GM12878 (cell line): Measurements from ENCODE around the gene DEFB125. TPM values are rescaled to one million over a fixed set of nuclear protein-coding genes. Genes with fewer than 3 reads are reported as not detected.

ENCODE experiments used
- ATAC-seq: fragments of 200-7000 bp; cut with Tn5 transposase; 3 replicates; pipeline ENCODE4 v1.9.1; 2020; ENCODE audit warnings: mild to moderate bottlenecking, moderate library complexity
- BruUV-seq: library from RNA; stranded (reverse); fragments of 400-500 nt; replicated peaks from 2 replicates; lab custom pipeline; 2021; lab: Mats Ljungman, UMichigan
- CTCF ChIA-PET: fragments of 300-600 bp; sonication (Branson Sonifier 250); formaldehyde crosslinking; extraction: SDS; loops from one replicate; lab custom pipeline; 2021; ENCODE audit warnings: inconsistent platforms; lab: Yijun Ruan, JAX
- POLR2A ChIA-PET: fragments of 350-600 bp; formaldehyde crosslinking; extraction: SDS; loops from one replicate; lab custom pipeline; 2021; ENCODE audit warnings: inconsistent platforms; lab: Charles Lee
- RAD21 ChIA-PET: fragments of 300-600 bp; sonication (Branson Sonifier 250); formaldehyde crosslinking; loops from one replicate; lab custom pipeline; 2023; ENCODE audit warnings: antibody characterized with exemption; ENCODE audit not compliant: unreplicated experiment; lab: Charles Lee
- SMC1A ChIA-PET: fragments of 300-600 bp; sonication (Branson Sonifier 250); formaldehyde crosslinking; loops from one replicate; lab custom pipeline; 2023; ENCODE audit not compliant: unreplicated experiment, uncharacterized antibody; lab: Charles Lee
- DNase-seq: peaks from one replicate; pipeline ENCODE4 v3.0.0-alpha.2; 2011; ENCODE audit warnings: low read depth, low spot score
- FAIRE-seq: peaks from 3 replicates; lab custom pipeline; 2011; peaks lifted over from hg19 to GRCh38; lab: Jason Lieb, UNC
- H2AFZ ChIP-seq: 2 replicates; pipeline ENCODE4 v1.6.0; 2011; ENCODE audit warnings: low read depth, low read length, control low read depth; ENCODE audit not compliant: control insufficient read depth
- H3K27ac ChIP-seq: 2 replicates; pipeline ENCODE4 v1.5.1; 2011; ENCODE audit warnings: control low read depth; ENCODE audit not compliant: control insufficient read depth, insufficient read depth
- H3K27me3 ChIP-seq, 2 experiments: replicated peaks in 1 of 2; 2 replicates each; pipeline versions ENCODE4 v1.6.0 to v1.6.1; 2011; ENCODE audit warnings: low read length in 1 of 2; ENCODE audit not compliant: control insufficient read depth in 2 of 2, insufficient read depth in 2 of 2
- H3K36me3 ChIP-seq, 2 experiments: 2 replicates each; pipeline ENCODE4 v1.5.1; 2011; ENCODE audit warnings: low read length in 1 of 2; ENCODE audit not compliant: control insufficient read depth in 2 of 2, insufficient read depth in 2 of 2
- H3K4me1 ChIP-seq: 2 replicates; pipeline ENCODE4 v1.6.1; 2011; ENCODE audit warnings: mild to moderate bottlenecking, low read length, moderate library complexity, mixed read lengths; ENCODE audit not compliant: control insufficient read depth, insufficient read depth
- H3K4me2 ChIP-seq: 2 replicates; pipeline ENCODE4 v1.6.0; 2011; ENCODE audit warnings: control low read depth; ENCODE audit not compliant: control insufficient read depth, insufficient read depth
- H3K4me3 ChIP-seq: fragments of 200-600 bp; sonication (generic); 2 replicates; pipeline ENCODE4 v1.5.1; 2016
- H3K79me2 ChIP-seq: 2 replicates; pipeline ENCODE4 v1.6.0; 2011; ENCODE audit warnings: low read length; ENCODE audit not compliant: control insufficient read depth, insufficient read depth
- H3K9ac ChIP-seq: 2 replicates; pipeline ENCODE4 v1.8.0; 2011; ENCODE audit warnings: low read length, control low read depth, mixed read lengths; ENCODE audit not compliant: control insufficient read depth, insufficient read depth
- H3K9me3 ChIP-seq: replicated peaks from 3 replicates; pipeline ENCODE4 v1.5.1; 2011; ENCODE audit warnings: mild to moderate bottlenecking, low read length; ENCODE audit not compliant: control insufficient read depth, insufficient read depth
- H4K20me1 ChIP-seq: 2 replicates; pipeline ENCODE4 v1.6.0; 2011; ENCODE audit not compliant: control insufficient read depth, insufficient read depth
- CBX5 ChIP-seq: sonication (generic); IDR thresholded peaks from 2 replicates; pipeline ENCODE4 v1.6.1; 2016; ENCODE audit warnings: low read depth, moderate library complexity, mild to moderate bottlenecking, inconsistent platforms
- CREB1 ChIP-seq: IDR thresholded peaks from 2 replicates; pipeline ENCODE4 v1.6.1; 2012; ENCODE audit warnings: low read depth, mild to moderate bottlenecking, inconsistent platforms
- NFXL1 ChIP-seq: fragments of 450-650 bp; IDR thresholded peaks from 2 replicates; pipeline ENCODE4 v1.6.1; 2017; ENCODE audit warnings: antibody characterized with exemption, mild to moderate bottlenecking, borderline replicate concordance
- SP1 ChIP-seq: IDR thresholded peaks from one replicate; pipeline ENCODE4 v1.6.1; 2011; ENCODE audit warnings: low read depth, low read length
- STAT1 ChIP-seq: fragments of 450-650 bp; conservative IDR thresholded peaks from 2 replicates; pipeline ENCODE4 v1.6.1; 2014; ENCODE audit warnings: antibody characterized with exemption, mild to moderate bottlenecking
- ZNF217 ChIP-seq: fragments of 450-650 bp; IDR thresholded peaks from 2 replicates; pipeline ENCODE4 v1.6.1; 2017; ENCODE audit warnings: antibody characterized with exemption, mild to moderate bottlenecking
- ZNF274 ChIP-seq: IDR thresholded peaks from one replicate; pipeline ENCODE4 v1.8.0; 2011; ENCODE audit not compliant: insufficient read length, insufficient read depth
- WGBS: methylation state at CpG from one replicate; pipeline ENCODE4 v1.1.6; 2016; ENCODE audit warnings: low lambda C conversion rate; ENCODE audit not compliant: insufficient replicate concordance, insufficient coverage; ENCODE audit errors: missing lambda C conversion rate; 5-methylcytosine and 5-hydroxymethylcytosine counted together
- in situ Hi-C: fragments of 300-500 bp; cut with MboI; formaldehyde crosslinking; loops from 9 replicates; pipeline ENCODE4 v1.14.3; 2018; ENCODE audit warnings: mixed read lengths
- intact Hi-C: fragments of 100-400 bp; cut with micrococcal nuclease; formaldehyde crosslinking; loops from one replicate; pipeline ENCODE4 v1.14.2; 2022; ENCODE audit not compliant: unreplicated experiment
- polyA plus RNA-seq, 11 experiments: library from polyadenylated mRNA; depleted of rRNA in 4 of 11; unstranded in 6 of 11; stranded (reverse) in 5 of 11; fragments of >200 nt; fragmentation: Nextera tagmentation in 4 of 11; fragmentation: Illumina TruSeq in 1 of 11; extraction: Ambion mirVana in 4 of 11; extraction: Trizol in 1 of 11; gene quantifications; 1 replicate in 1 of 11; 2 replicates in 10 of 11; pipeline versions ENCODE4 v1.2.1 to v1.2.3, GENCODE V29; 2011 to 2016; ENCODE audit warnings: inconsistent platforms in 2 of 11, missing spikeins in 2 of 11, low read depth in 1 of 11
- total RNA-seq, 4 experiments: library from RNA; depleted of rRNA in 3 of 4; stranded (reverse); fragments of >200 nt in 3 of 4; fragmentation: Illumina TruSeq in 1 of 4; extraction: Trizol in 1 of 4; gene quantifications; 2 replicates each; pipeline versions ENCODE4 v1.2.1 to v1.2.3, GENCODE V29; 2013 to 2021
- TF ChIP-seq, protein P1 (sequence below): fragments of 450-650 bp; IDR thresholded peaks from 2 replicates; pipeline ENCODE4 v1.6.1; 2017; ENCODE audit warnings: antibody characterized with exemption, mild to moderate bottlenecking, moderate library complexity
- TF ChIP-seq, protein P2 (sequence below): fragments of 450-650 bp; formaldehyde crosslinking; IDR thresholded peaks from 2 replicates; pipeline ENCODE4 v1.4.0; 2022; ENCODE audit warnings: mild to moderate bottlenecking, moderate library complexity
- TF ChIP-seq, protein P3 (sequence below): fragments of 450-650 bp; IDR thresholded peaks from 2 replicates; pipeline ENCODE4 v1.6.1; 2016; ENCODE audit warnings: mild to moderate bottlenecking

The DEFB125 gene
- total and polyA plus RNA-seq, 10 of the 15 experiments (the other 5 are each of a cell fraction or from before 2014, with no cell fraction given), result not detected

DNA sequence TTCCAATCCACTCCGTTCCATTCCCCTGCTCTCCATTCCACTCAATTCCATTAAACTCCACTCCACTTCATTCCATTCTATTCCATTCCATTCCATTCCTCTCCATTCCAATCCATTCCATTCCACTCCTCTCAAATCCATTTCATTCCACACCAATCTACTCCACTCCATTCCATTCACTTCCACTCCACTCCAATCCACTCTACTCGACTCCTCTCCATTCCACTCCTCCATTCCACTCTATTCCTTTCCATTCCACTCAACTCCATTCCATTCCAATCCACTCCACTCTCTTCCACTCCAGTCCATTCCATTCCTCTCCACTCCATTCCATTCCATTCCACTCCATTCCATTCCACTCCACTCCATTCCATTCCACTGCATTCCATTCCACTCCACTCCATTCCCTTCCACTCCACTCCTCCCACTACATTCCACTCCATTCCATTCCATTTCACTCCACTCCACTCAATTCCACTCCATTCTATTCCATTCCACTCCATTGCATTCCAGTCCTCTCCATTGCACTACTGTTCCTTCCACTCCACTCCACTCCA lies 22.6 kb upstream of the DEFB125 start:
- no TSS peak for BruUV-seq
- no peaks in the 10 kb centered on the region for H4K20me1 ChIP-seq
- TF ChIP-seq, protein P1, sequence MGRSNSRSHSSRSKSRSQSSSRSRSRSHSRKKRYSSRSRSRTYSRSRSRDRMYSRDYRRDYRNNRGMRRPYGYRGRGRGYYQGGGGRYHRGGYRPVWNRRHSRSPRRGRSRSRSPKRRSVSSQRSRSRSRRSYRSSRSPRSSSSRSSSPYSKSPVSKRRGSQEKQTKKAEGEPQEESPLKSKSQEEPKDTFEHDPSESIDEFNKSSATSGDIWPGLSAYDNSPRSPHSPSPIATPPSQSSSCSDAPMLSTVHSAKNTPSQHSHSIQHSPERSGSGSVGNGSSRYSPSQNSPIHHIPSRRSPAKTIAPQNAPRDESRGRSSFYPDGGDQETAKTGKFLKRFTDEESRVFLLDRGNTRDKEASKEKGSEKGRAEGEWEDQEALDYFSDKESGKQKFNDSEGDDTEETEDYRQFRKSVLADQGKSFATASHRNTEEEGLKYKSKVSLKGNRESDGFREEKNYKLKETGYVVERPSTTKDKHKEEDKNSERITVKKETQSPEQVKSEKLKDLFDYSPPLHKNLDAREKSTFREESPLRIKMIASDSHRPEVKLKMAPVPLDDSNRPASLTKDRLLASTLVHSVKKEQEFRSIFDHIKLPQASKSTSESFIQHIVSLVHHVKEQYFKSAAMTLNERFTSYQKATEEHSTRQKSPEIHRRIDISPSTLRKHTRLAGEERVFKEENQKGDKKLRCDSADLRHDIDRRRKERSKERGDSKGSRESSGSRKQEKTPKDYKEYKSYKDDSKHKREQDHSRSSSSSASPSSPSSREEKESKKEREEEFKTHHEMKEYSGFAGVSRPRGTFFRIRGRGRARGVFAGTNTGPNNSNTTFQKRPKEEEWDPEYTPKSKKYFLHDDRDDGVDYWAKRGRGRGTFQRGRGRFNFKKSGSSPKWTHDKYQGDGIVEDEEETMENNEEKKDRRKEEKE, result no peak
- no peak for TF ChIP-seq NFXL1
- no peak for TF ChIP-seq STAT1
- TF ChIP-seq, protein P2, sequence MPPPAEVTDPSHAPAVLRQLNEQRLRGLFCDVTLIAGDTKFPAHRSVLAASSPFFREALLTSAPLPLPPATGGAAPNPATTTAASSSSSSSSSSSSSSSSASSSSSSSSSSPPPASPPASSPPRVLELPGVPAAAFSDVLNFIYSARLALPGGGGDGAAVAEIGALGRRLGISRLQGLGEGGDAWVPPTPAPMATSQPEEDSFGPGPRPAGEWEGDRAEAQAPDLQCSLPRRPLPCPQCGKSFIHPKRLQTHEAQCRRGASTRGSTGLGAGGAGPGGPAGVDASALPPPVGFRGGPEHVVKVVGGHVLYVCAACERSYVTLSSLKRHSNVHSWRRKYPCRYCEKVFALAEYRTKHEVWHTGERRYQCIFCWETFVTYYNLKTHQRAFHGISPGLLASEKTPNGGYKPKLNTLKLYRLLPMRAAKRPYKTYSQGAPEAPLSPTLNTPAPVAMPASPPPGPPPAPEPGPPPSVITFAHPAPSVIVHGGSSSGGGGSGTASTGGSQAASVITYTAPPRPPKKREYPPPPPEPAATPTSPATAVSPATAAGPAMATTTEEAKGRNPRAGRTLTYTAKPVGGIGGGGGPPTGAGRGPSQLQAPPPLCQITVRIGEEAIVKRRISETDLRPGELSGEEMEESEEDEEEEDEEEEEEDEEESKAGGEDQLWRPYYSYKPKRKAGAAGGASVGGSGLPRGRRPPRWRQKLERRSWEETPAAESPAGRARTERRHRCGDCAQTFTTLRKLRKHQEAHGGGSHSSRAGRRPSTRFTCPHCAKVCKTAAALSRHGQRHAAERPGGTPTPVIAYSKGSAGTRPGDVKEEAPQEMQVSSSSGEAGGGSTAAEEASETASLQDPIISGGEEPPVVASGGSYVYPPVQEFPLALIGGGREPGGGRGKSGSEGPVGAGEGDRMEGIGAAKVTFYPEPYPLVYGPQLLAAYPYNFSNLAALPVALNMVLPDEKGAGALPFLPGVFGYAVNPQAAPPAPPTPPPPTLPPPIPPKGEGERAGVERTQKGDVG (CRISPR knock-in tag), result no peak
- TF ChIP-seq ZNF274, result no peak
- TF ChIP-seq CBX5, result no peak
- no peak for TF ChIP-seq ZNF217
- TF ChIP-seq CREB1, result no peak
- TF ChIP-seq, protein P3, sequence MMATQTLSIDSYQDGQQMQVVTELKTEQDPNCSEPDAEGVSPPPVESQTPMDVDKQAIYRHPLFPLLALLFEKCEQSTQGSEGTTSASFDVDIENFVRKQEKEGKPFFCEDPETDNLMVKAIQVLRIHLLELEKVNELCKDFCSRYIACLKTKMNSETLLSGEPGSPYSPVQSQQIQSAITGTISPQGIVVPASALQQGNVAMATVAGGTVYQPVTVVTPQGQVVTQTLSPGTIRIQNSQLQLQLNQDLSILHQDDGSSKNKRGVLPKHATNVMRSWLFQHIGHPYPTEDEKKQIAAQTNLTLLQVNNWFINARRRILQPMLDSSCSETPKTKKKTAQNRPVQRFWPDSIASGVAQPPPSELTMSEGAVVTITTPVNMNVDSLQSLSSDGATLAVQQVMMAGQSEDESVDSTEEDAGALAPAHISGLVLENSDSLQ, result no peak
- no peak for TF ChIP-seq SP1
- TF ChIP-seq, all 136 proteins: peak for 0
- Histone ChIP-seq H3K9ac (no peak overlapping the region), H3K4me1 (no peaks in the 10 kb centered on the region), H3K9me3 (no peaks in the 10 kb centered on the region; the same call in 2 of the 3 replicates), H3K79me2 (no peaks in the 10 kb centered on the region), H3K27ac (no peak overlapping the region), H3K4me3 (no peak overlapping the region), H3K4me2 (no peak overlapping the region), H2AFZ (no peak overlapping the region), H3K27me3 (no peaks in the 10 kb centered on the region), H3K36me3 (no peaks in the 10 kb centered on the region)
- RAD21 ChIA-PET, result no interaction called here
- in situ Hi-C loops (no loop called here), intact Hi-C loops (no loop called here)
- ATAC-seq (no peak), DNase-seq (no peak), FAIRE-seq (no peak)
- POLR2A ChIA-PET, result no interaction called here
- SMC1A ChIA-PET, result no interaction called here
- CTCF ChIA-PET, result no interaction called here
- WGBS, result 27% methylated on average over 2 of the region's 2 CpGs
